ENCODE data around the gene SHISA9.

Gene SHISA9

DNA sequence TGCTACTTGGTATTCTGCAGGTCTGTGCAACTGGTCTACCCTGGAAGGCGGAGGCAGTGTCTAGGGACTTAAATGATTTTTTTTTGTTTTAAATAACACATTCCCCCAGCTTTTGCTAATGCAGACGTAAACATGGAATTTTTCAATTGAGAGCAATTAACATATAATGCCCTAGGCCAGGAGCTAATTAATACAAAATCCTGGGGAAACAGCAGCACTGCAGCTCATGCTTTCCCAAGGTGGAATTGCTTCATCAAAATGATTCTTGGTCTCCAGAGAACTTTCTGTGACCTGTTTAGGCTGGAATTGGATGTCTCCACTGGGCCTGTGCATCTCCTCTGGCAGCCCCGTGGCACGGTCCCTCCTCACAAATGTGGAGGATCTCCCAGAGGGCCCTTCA is 50.6 kb downstream of the SHISA9 start:
- Histone ChIP-seq H4K20me1 (ENCODE audit: control insufficient read depth, insufficient read depth, low read depth, low read length) (no peaks in the 10 kb centered on the region), H3K27ac (ENCODE audit: low read depth, low read length) (no peak overlapping the region), H3K27me3 (ENCODE audit: control insufficient read depth, low read length) (no peaks in the 10 kb centered on the region), H3K9me3 (ENCODE audit: control insufficient read depth, insufficient read depth, low read length) (no peaks in the 10 kb centered on the region), H3K4me1 (ENCODE audit: control insufficient read depth, low read length) (no peaks in the 10 kb centered on the region), H3K79me2 (ENCODE audit: control insufficient read depth, low read length) (no peaks in the 10 kb centered on the region), H3K9me2 (replicated peaks; ENCODE audit: control insufficient read depth, low read length) (no peaks in the 10 kb centered on the region), H3K36me3 (ENCODE audit: control insufficient read depth, low read length) (no peaks in the 10 kb centered on the region), H3K4me3 (ENCODE audit: low read length) (no peak overlapping the region), H3F3A (ENCODE audit: control insufficient read depth, insufficient read depth) (no peaks in the 10 kb centered on the region), H3K4me2 (ENCODE audit: low read length) (no peak overlapping the region)
- TF ChIP-seq EZH2phosphoT487 (IDR thresholded peaks at IDR 0.05; ENCODE audit: borderline replicate concordance, low read length) = no peak
- TF ChIP-seq, protein P1, sequence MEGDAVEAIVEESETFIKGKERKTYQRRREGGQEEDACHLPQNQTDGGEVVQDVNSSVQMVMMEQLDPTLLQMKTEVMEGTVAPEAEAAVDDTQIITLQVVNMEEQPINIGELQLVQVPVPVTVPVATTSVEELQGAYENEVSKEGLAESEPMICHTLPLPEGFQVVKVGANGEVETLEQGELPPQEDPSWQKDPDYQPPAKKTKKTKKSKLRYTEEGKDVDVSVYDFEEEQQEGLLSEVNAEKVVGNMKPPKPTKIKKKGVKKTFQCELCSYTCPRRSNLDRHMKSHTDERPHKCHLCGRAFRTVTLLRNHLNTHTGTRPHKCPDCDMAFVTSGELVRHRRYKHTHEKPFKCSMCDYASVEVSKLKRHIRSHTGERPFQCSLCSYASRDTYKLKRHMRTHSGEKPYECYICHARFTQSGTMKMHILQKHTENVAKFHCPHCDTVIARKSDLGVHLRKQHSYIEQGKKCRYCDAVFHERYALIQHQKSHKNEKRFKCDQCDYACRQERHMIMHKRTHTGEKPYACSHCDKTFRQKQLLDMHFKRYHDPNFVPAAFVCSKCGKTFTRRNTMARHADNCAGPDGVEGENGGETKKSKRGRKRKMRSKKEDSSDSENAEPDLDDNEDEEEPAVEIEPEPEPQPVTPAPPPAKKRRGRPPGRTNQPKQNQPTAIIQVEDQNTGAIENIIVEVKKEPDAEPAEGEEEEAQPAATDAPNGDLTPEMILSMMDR (IDR thresholded peaks at IDR 0.05; ENCODE audit: low read depth, low read length, poor library complexity, severe bottlenecking) = no peak

DNA sequence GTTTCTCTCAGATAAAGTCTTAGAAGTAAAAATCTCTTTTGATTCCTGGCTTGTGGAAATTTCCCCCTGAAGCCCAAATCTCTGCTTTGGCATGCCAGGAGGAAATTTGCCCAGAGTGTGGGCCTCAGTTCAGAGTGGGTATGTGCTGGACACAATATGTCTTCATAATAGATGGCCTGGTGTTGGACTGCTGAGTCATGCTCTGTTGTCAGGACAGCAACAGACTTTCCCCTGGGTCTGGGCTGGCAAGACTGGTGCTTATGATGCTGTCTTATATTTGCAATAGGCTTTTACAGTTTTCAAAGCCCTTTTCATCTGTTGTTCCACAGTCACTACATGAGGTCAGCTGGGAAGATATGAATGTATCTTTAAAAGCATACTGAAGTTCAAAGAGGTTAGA is 57.0 kb downstream of the SHISA9 start:
- Histone ChIP-seq H3K79me2 (ENCODE audit: control insufficient read depth, low read length) (no peaks in the 10 kb centered on the region), H3K4me3 (ENCODE audit: low read length) (no peak overlapping the region), H3K4me2 (ENCODE audit: low read length) (no peak overlapping the region), H3K27ac (ENCODE audit: low read depth, low read length) (no peak overlapping the region), H4K20me1 (ENCODE audit: control insufficient read depth, insufficient read depth, low read depth, low read length) (no peaks in the 10 kb centered on the region), H3K27me3 (ENCODE audit: control insufficient read depth, low read length) (no peaks in the 10 kb centered on the region), H3K9me2 (replicated peaks; ENCODE audit: control insufficient read depth, low read length) (no peaks in the 10 kb centered on the region), H3K4me1 (ENCODE audit: control insufficient read depth, low read length) (no peaks in the 10 kb centered on the region), H3K36me3 (ENCODE audit: control insufficient read depth, low read length) (no peaks in the 10 kb centered on the region), H3F3A (ENCODE audit: control insufficient read depth, insufficient read depth) (no peaks in the 10 kb centered on the region), H3K9me3 (ENCODE audit: control insufficient read depth, insufficient read depth, low read length) (no peaks in the 10 kb centered on the region)
- TF ChIP-seq, protein P1 (IDR thresholded peaks at IDR 0.05; ENCODE audit: low read depth, low read length, poor library complexity, severe bottlenecking) = no peak
- TF ChIP-seq EZH2phosphoT487 (IDR thresholded peaks at IDR 0.05; ENCODE audit: borderline replicate concordance, low read length) = no peak

DNA sequence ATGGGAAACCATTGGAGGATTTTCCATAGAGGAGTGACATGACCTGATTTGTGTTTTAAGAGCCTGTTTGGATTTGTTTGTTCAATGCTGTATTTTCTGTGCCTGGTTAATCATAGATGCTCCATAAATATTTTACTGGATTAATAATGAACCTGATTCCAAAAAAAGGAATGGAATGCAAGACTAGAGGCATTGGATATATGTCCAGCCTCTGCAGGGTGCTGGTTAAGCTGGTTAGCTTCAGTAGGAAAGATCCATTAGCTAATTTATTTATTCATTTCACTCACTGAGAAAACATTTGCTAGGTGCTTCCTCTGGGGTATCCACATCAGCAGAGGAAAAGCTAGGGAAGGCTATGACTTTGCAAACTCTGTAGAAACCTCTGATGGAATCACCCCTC is 57.7 kb downstream of the SHISA9 start:
- Histone ChIP-seq H4K20me1 (ENCODE audit: control insufficient read depth, insufficient read depth, low read depth, low read length) (no peaks in the 10 kb centered on the region), H3F3A (ENCODE audit: control insufficient read depth, insufficient read depth) (no peaks in the 10 kb centered on the region), H3K36me3 (ENCODE audit: control insufficient read depth, low read length) (no peaks in the 10 kb centered on the region), H3K4me2 (ENCODE audit: low read length) (no peak overlapping the region), H3K9me3 (ENCODE audit: control insufficient read depth, insufficient read depth, low read length) (no peaks in the 10 kb centered on the region), H3K27me3 (ENCODE audit: control insufficient read depth, low read length) (no peaks in the 10 kb centered on the region), H3K27ac (ENCODE audit: low read depth, low read length) (no peak overlapping the region), H3K9me2 (replicated peaks; ENCODE audit: control insufficient read depth, low read length) (no peaks in the 10 kb centered on the region), H3K4me3 (ENCODE audit: low read length) (no peak overlapping the region), H3K4me1 (ENCODE audit: control insufficient read depth, low read length) (no peaks in the 10 kb centered on the region), H3K79me2 (ENCODE audit: control insufficient read depth, low read length) (no peaks in the 10 kb centered on the region)
- TF ChIP-seq, protein P1 (IDR thresholded peaks at IDR 0.05; ENCODE audit: low read depth, low read length, poor library complexity, severe bottlenecking) = no peak
- no peak for TF ChIP-seq EZH2phosphoT487 (IDR thresholded peaks at IDR 0.05; ENCODE audit: borderline replicate concordance, low read length)

DNA sequence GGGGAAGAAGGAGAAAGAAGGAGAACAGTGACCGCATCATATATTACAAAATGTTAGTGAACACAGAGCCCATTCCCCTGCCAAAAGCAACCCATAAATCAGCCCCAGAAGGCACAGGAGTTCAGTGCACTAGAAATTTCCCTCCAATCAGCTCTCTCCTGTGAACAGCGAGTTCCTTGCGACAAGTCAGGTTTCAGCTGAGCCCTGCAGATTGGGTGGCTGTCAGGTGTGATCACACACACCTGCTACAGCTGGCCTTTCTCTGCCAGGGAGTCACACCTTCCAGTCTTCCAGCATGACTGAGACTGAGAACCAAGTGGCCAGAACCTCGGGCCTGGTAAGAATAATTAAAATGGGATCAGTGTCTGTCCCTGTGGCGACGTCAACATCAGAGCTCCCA is 60.2 kb downstream of the SHISA9 start:
- Histone ChIP-seq H3K36me3 (ENCODE audit: control insufficient read depth, low read length) (no peaks in the 10 kb centered on the region), H4K20me1 (ENCODE audit: control insufficient read depth, insufficient read depth, low read depth, low read length) (no peaks in the 10 kb centered on the region), H3K4me2 (ENCODE audit: low read length) (no peak overlapping the region), H3K4me1 (ENCODE audit: control insufficient read depth, low read length) (no peaks in the 10 kb centered on the region), H3F3A (ENCODE audit: control insufficient read depth, insufficient read depth) (no peaks in the 10 kb centered on the region), H3K27me3 (ENCODE audit: control insufficient read depth, low read length) (no peaks in the 10 kb centered on the region), H3K27ac (ENCODE audit: low read depth, low read length) (no peak overlapping the region), H3K79me2 (ENCODE audit: control insufficient read depth, low read length) (no peaks in the 10 kb centered on the region), H3K9me3 (ENCODE audit: control insufficient read depth, insufficient read depth, low read length) (no peaks in the 10 kb centered on the region), H3K9me2 (replicated peaks; ENCODE audit: control insufficient read depth, low read length) (no peaks in the 10 kb centered on the region), H3K4me3 (ENCODE audit: low read length) (no peak overlapping the region)
- no peak for TF ChIP-seq EZH2phosphoT487 (IDR thresholded peaks at IDR 0.05; ENCODE audit: borderline replicate concordance, low read length)
- TF ChIP-seq, protein P1 (IDR thresholded peaks at IDR 0.05; ENCODE audit: low read depth, low read length, poor library complexity, severe bottlenecking) = no peak
